ENCODE measurements around the gene GLMN.

GRCh38 chr1:92210701-92211100 is 88.1 kb downstream of the GLMN start:
- TF ChIP-seq CTCF (IDR thresholded peaks at IDR 0.05; ENCODE audit: poor library complexity) (no peak), EZH2 (IDR thresholded peaks at IDR 0.05; ENCODE audit: borderline replicate concordance) (no peak)

Measured in hepatocyte (in vitro differentiated cells).